Non-pigmented ciliary epithelial cell (primary cell): Measurements from ENCODE around the gene PCGF3.
"Not testable (repeated sequence)": the region's sequence is repeated elsewhere in the genome, so short reads cannot be mapped to it uniquely, and the experiment has no call there.

Experiments used
- DNase-seq: peaks from one replicate; pipeline ENCODE4 v3.0.0-alpha.2; 2010; ENCODE audit warnings: low read depth

The PCGF3 gene

GRCh38 chr4:742742-743311, 37.2 kb downstream of the PCGF3 start:
- no peak for DNase-seq

GRCh38 chr4:743463-744211, 38.0 kb downstream of the PCGF3 start:
- DNase-seq, result no peak

GRCh38 chr4:744212-744841, 38.7 kb downstream of the PCGF3 start:
- no peak for DNase-seq

GRCh38 chr4:747546-748170, 42.0 kb downstream of the PCGF3 start:
- no peak for DNase-seq

GRCh38 chr4:748461-748860, 42.8 kb downstream of the PCGF3 start:
- no peak for DNase-seq

- DNase-seq, result no peak
These were observed 44.4 kb downstream of the PCGF3 start for GRCh38 chr4:749698-750666.

GRCh38 chr4:751676-752075, 46.0 kb downstream of the PCGF3 start:
- no peak for DNase-seq

GRCh38 chr4:752196-752861, 46.7 kb downstream of the PCGF3 start:
- no peak for DNase-seq

- not testable (repeated sequence) for DNase-seq
These were observed 47.6 kb downstream of the PCGF3 start for GRCh38 chr4:753186-753585.

- DNase-seq, result no peak
These were observed 48.8 kb downstream of the PCGF3 start for GRCh38 chr4:754221-755120.

- no peak for DNase-seq
These were observed 51.5 kb downstream of the PCGF3 start for GRCh38 chr4:757111-757510.

- not testable (repeated sequence) for DNase-seq
These were observed 54.2 kb downstream of the PCGF3 start for GRCh38 chr4:759810-760209.

- no peak for DNase-seq
These were observed 55.0 kb downstream of the PCGF3 start for GRCh38 chr4:760616-761015.

GRCh38 chr4:761086-761485, 55.5 kb downstream of the PCGF3 start:
- no peak for DNase-seq

GRCh38 chr4:761739-762138, 56.1 kb downstream of the PCGF3 start:
- DNase-seq, result no peak

GRCh38 chr4:762211-763190, 56.9 kb downstream of the PCGF3 start:
- no peak for DNase-seq

GRCh38 chr4:763191-763810, 57.7 kb downstream of the PCGF3 start:
- DNase-seq, result no peak

GRCh38 chr4:763922-764321, 58.3 kb downstream of the PCGF3 start:
- no peak for DNase-seq
